Measurements from ENCODE around the gene RASAL2.
"Not testable (repeated sequence)": the region's sequence is repeated elsewhere in the genome, so short reads cannot be mapped to it uniquely, and the experiment has no call there.

The RASAL2 gene

DNA sequence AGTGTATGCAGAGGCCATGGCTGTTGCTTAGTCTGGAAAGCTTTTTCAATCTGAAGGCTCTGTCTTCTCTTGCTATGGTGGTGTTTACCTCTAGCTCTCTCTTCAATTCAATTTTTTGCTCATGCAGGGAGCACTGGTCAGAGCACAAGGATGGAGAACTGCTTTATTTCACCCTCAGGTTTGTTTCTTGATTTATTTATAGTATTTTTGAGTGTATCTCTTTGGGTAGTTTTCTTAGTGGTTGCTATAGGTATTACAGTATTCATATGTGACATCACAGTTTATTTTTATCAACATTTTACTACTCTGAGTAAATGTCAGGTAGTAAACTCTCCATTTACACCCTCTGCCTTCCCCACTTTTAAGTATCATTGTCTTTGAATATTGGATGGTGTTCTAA, 147.9 kb downstream of the RASAL2 start:
- Histone ChIP-seq H3K4me3 (replicated peaks; ENCODE audit: low read depth, low read length) (no peak overlapping the region), H3K27me3 (replicated peaks; ENCODE audit: control insufficient read depth, insufficient read depth, low read length) (no peaks in the 10 kb centered on the region), H3K36me3 (ENCODE audit: control insufficient read depth, insufficient read depth, low read length) (no peaks in the 10 kb centered on the region)
- TF ChIP-seq, protein P1, sequence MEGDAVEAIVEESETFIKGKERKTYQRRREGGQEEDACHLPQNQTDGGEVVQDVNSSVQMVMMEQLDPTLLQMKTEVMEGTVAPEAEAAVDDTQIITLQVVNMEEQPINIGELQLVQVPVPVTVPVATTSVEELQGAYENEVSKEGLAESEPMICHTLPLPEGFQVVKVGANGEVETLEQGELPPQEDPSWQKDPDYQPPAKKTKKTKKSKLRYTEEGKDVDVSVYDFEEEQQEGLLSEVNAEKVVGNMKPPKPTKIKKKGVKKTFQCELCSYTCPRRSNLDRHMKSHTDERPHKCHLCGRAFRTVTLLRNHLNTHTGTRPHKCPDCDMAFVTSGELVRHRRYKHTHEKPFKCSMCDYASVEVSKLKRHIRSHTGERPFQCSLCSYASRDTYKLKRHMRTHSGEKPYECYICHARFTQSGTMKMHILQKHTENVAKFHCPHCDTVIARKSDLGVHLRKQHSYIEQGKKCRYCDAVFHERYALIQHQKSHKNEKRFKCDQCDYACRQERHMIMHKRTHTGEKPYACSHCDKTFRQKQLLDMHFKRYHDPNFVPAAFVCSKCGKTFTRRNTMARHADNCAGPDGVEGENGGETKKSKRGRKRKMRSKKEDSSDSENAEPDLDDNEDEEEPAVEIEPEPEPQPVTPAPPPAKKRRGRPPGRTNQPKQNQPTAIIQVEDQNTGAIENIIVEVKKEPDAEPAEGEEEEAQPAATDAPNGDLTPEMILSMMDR (IDR thresholded peaks at IDR 0.05; ENCODE audit: insufficient read depth, low read length, poor library complexity, severe bottlenecking) = no peak
- no peak for DNase-seq (ENCODE audit: extremely low read depth, insufficient read length)

DNA sequence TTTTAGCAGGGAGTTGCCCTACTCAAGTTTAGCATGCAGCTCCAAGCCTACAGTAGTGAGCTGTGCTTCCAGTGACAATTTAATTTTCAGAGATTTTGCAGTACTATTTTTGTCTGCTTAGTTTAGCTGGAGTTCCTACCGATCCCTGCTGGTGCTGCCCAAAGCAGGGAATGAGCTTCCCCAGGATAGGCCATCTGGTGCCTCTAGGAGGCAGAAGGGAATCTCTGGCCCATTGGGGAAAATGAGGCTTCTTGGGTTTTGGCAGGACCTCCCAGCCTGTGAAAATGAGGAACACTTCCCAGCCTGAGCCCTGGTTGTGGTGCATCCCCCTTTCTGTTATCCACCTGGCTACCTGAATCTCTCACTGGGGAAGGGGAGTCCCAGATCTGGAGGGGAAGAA, 149.2 kb downstream of the RASAL2 start:
- no peak overlapping the region for H3K4me3 ChIP-seq (replicated peaks; ENCODE audit: low read depth, low read length)
- no peak for DNase-seq (ENCODE audit: extremely low read depth, insufficient read length)
- TF ChIP-seq, protein P1 (IDR thresholded peaks at IDR 0.05; ENCODE audit: insufficient read depth, low read length, poor library complexity, severe bottlenecking) = no peak
- H3K36me3 ChIP-seq (ENCODE audit: control insufficient read depth, insufficient read depth, low read length) = no peaks in the 10 kb centered on the region
- H3K27me3 ChIP-seq (replicated peaks; ENCODE audit: control insufficient read depth, insufficient read depth, low read length) = no peaks in the 10 kb centered on the region

DNA sequence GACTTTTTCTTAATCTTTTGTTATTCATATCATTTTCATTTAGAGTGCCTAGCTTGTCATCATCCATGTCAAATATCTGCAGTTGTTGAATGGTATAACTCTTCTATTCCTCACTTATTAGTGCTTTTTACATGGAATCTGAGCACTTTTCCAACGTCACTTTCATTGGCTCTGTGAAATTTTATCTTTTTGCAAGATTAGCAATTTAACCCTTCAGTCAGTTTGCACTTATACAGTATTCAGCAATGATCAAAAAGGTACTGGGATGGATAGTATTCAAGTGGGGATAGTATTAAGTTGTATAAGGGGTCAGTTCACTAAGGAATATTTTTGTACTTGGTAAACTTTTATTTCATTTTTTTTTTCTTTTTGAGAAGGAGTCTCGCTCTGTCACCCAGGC, 150.0 kb downstream of the RASAL2 start:
- TF ChIP-seq, protein P1 (IDR thresholded peaks at IDR 0.05; ENCODE audit: insufficient read depth, low read length, poor library complexity, severe bottlenecking) = no peak
- no peaks in the 10 kb centered on the region for H3K27me3 ChIP-seq (replicated peaks; ENCODE audit: control insufficient read depth, insufficient read depth, low read length)
- no peaks in the 10 kb centered on the region for H3K36me3 ChIP-seq (ENCODE audit: control insufficient read depth, insufficient read depth, low read length)
- DNase-seq (ENCODE audit: extremely low read depth, insufficient read length) = no peak
- no peak overlapping the region for H3K4me3 ChIP-seq (replicated peaks; ENCODE audit: low read depth, low read length)

DNA sequence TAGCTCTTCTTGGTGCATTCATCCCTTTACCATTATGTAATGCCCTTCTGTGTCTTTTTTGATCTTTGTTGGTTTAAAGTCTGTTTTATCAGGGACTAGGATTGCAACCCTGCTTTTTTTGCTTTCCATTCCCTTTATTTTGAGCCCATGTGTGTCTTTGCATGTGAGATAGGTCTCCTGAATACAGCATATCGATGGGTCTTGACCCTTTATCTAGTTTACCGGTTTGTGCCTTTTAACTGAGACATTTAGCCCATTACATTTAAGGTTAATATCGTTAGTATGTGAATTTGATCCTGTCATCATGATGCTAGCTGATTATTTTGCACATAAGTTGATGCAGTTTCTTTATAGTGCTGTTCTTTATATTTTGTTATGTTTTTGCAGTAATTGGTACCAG, 154.4 kb downstream of the RASAL2 start:
- not testable (repeated sequence) for H3K36me3 ChIP-seq (ENCODE audit: control insufficient read depth, insufficient read depth, low read length); H3K4me3 ChIP-seq (replicated peaks; ENCODE audit: low read depth, low read length); H3K27me3 ChIP-seq (replicated peaks; ENCODE audit: control insufficient read depth, insufficient read depth, low read length); DNase-seq (ENCODE audit: extremely low read depth, insufficient read length)

DNA sequence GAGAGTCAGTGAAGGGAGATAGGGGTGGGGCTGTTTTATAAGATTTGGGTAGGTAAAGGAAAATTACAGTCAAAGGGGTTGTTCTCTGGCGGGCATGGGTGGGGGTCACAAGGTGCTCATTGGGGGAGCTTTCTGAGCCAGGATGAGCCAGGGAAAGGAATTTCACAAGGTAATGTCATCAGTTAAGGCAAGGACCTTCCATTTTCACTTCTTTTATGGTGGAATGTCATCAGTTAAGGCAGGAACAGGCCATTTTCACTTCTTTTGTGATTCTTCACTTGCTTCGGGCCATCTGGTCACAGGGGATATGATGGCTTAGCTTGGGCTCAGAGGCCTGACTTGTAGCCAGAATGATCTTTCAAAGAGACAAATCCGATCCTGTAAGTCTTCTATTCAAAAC, 159.7 kb downstream of the RASAL2 start:
- DNase-seq (ENCODE audit: extremely low read depth, insufficient read length); H3K36me3 ChIP-seq (ENCODE audit: control insufficient read depth, insufficient read depth, low read length); H3K27me3 ChIP-seq (replicated peaks; ENCODE audit: control insufficient read depth, insufficient read depth, low read length); H3K4me3 ChIP-seq (replicated peaks; ENCODE audit: low read depth, low read length): not testable (repeated sequence)

DNA sequence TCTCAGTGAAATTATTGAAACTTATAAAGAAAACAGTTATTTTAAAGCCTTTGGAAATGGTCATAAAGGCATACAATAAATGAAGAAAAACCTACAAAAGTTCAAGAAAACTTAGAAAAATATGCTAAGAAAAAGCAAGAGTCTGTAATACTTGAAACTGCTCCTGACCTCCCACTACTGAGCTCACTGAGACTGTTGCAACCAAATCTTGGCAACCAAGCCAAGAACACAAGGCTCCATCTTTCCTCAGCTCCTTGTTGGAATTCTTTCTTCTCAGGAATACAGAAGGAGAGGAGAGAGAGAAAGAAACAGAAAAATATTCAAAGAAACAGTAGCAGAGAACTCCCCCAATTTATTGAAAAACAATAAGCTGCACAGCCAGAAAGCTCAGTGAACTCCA, 160.5 kb downstream of the RASAL2 start:
- DNase-seq (ENCODE audit: extremely low read depth, insufficient read length) = no peak
- H3K27me3 ChIP-seq (replicated peaks; ENCODE audit: control insufficient read depth, insufficient read depth, low read length) = no peaks in the 10 kb centered on the region
- no peak overlapping the region for H3K4me3 ChIP-seq (replicated peaks; ENCODE audit: low read depth, low read length)
- TF ChIP-seq, protein P1 (IDR thresholded peaks at IDR 0.05; ENCODE audit: insufficient read depth, low read length, poor library complexity, severe bottlenecking) = no peak
- H3K36me3 ChIP-seq (ENCODE audit: control insufficient read depth, insufficient read depth, low read length) = no peaks in the 10 kb centered on the region

DNA sequence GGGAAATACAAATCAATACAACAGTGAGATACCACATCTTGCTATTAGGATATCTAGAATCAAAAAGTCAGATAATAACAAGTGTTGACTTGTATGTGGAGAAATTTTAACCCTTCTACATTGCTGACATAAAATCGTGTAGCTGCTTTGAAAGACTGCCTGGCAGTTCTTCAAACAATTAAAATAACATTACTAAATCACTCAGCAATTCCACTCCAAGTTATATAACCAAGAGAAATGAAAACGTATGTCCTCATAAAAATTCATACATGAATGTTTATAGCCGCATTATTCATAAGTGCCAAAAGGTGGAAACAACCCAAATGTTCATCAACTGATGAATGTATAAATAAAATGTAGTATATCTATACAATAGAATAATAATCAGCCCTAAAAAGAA, 164.6 kb downstream of the RASAL2 start:
- no peaks in the 10 kb centered on the region for H3K27me3 ChIP-seq (replicated peaks; ENCODE audit: control insufficient read depth, insufficient read depth, low read length)
- no peak for DNase-seq (ENCODE audit: extremely low read depth, insufficient read length)
- TF ChIP-seq, protein P1 (IDR thresholded peaks at IDR 0.05; ENCODE audit: insufficient read depth, low read length, poor library complexity, severe bottlenecking) = no peak

More for the DNA sequence above, 164.6 kb downstream of the RASAL2 start:
- no peak overlapping the region for H3K4me3 ChIP-seq (replicated peaks; ENCODE audit: low read depth, low read length)
- no peaks in the 10 kb centered on the region for H3K36me3 ChIP-seq (ENCODE audit: control insufficient read depth, insufficient read depth, low read length)
